K562 (cell line): Measurements from ENCODE around the gene JMJD1C. TPM values are rescaled to one million over a fixed set of nuclear protein-coding genes. Genes with fewer than 3 reads are reported as not detected.

Experiments
- ARID1B ChIP-seq: fragments of 450-650 bp; IDR thresholded peaks from 2 replicates; pipeline ENCODE4 v1.6.1; 2016; ENCODE audit warnings: antibody characterized with exemption, mild to moderate bottlenecking, inconsistent platforms
- CC2D1A ChIP-seq: fragments of 450-650 bp; IDR thresholded peaks from 2 replicates; pipeline ENCODE4 v1.6.1; 2017; ENCODE audit warnings: mild to moderate bottlenecking
- CREM ChIP-seq: IDR thresholded peaks from 2 replicates; pipeline ENCODE4 v1.6.1; 2014; ENCODE audit warnings: antibody characterized with exemption, low read depth
- EHMT2 ChIP-seq: fragments of 450-650 bp; IDR thresholded peaks from 2 replicates; pipeline ENCODE4 v1.6.1; 2018; ENCODE audit warnings: antibody characterized with exemption
- EZH2 ChIP-seq: IDR thresholded peaks from 2 replicates; pipeline ENCODE4 v1.6.1; 2012; ENCODE audit warnings: low read depth, mild to moderate bottlenecking, inconsistent platforms, low read length, borderline replicate concordance
- HNRNPL ChIP-seq: fragments of 200-400 bp; formaldehyde crosslinking; IDR thresholded peaks from 2 replicates; pipeline ENCODE4 v1.6.1; 2017; ENCODE audit warnings: low read depth, mild to moderate bottlenecking, low read length
- LEF1 ChIP-seq: fragments of 450-650 bp; IDR thresholded peaks from 2 replicates; pipeline ENCODE4 v1.6.1; 2016; ENCODE audit warnings: mild to moderate bottlenecking
- MAFF ChIP-seq: IDR thresholded peaks from 2 replicates; pipeline ENCODE4 v1.6.1; 2012; ENCODE audit warnings: low read length, improper control_type of control experiment
- MAFG ChIP-seq: fragments of 450-650 bp; conservative IDR thresholded peaks from 2 replicates; pipeline ENCODE4 v1.6.1; 2016; ENCODE audit warnings: missing genetic modification characterization, missing compliant biosample characterization
- MCM3 ChIP-seq: fragments of 450-650 bp; IDR thresholded peaks from 2 replicates; pipeline ENCODE4 v1.6.1; 2016
- MNT ChIP-seq, 2 experiments: fragments of 450-650 bp; conservative IDR thresholded peaks; 2 replicates each; pipeline ENCODE4 v1.6.1; 2017; ENCODE audit warnings: mild to moderate bottlenecking in 2 of 2, moderate library complexity in 2 of 2
- NFE2 ChIP-seq: IDR thresholded peaks from 2 replicates; pipeline ENCODE4 v1.6.1; 2014; ENCODE audit warnings: antibody characterized with exemption, low read depth
- NR2C2 ChIP-seq, 2 experiments: fragments of 200-800 bp in 1 of 2; sonication (Bioruptor generic) in 1 of 2; sonication (generic) in 1 of 2; formaldehyde crosslinking in 1 of 2; IDR thresholded peaks; 2 replicates each; pipeline versions ENCODE4 v1.6.1 to v1.8.0; 2016 to 2022; ENCODE audit warnings: mild to moderate bottlenecking in 1 of 2, missing compliant biosample characterization in 1 of 2, missing genetic modification characterization in 1 of 2, missing genetic modification reagents in 1 of 2
- PML ChIP-seq: IDR thresholded peaks from 2 replicates; pipeline ENCODE4 v1.6.1; 2012; ENCODE audit warnings: low read length, inconsistent platforms
- RERE ChIP-seq: sonication (generic); formaldehyde crosslinking; IDR thresholded peaks from 2 replicates; pipeline ENCODE4 v1.8.0; 2023; ENCODE audit warnings: missing genetic modification reagents, mild to moderate bottlenecking, borderline replicate concordance
- SMARCA4 ChIP-seq: fragments of 450-650 bp; IDR thresholded peaks from 2 replicates; pipeline ENCODE4 v1.6.1; 2016
- TRIM24 ChIP-seq, 2 experiments: fragments of 450-650 bp; IDR thresholded peaks; 2 replicates each; pipeline ENCODE4 v1.6.1; 2016
- TSC22D4 ChIP-seq: fragments of 450-650 bp; IDR thresholded peaks from 2 replicates; pipeline ENCODE4 v1.6.1; 2016; ENCODE audit warnings: missing genetic modification characterization, missing biosample characterization, control low read depth
- XRCC5 ChIP-seq: fragments of 200-400 bp; formaldehyde crosslinking; IDR thresholded peaks from 2 replicates; pipeline ENCODE4 v1.6.1; 2017; ENCODE audit warnings: low read depth, mild to moderate bottlenecking, low read length
- ZKSCAN8 ChIP-seq: fragments of 200-800 bp; sonication (Bioruptor generic); IDR thresholded peaks from 2 replicates; pipeline ENCODE4 v1.6.1; 2016; ENCODE audit warnings: missing genetic modification characterization, missing compliant biosample characterization
- ZNF551 ChIP-seq: fragments of 250-450 bp; sonication (Bioruptor Pico); IDR thresholded peaks from 2 replicates; pipeline ENCODE4 v1.5.0; 2021; ENCODE audit warnings: mild to moderate bottlenecking, moderate library complexity
- polyA plus RNA-seq, 8 experiments: library from polyadenylated mRNA; depleted of rRNA in 4 of 8; stranded (reverse) in 5 of 8; unstranded in 3 of 8; fragments of >200 nt; fragmentation: Nextera tagmentation in 2 of 8; fragmentation: Illumina TruSeq in 1 of 8; extraction: Ambion mirVana in 2 of 8; extraction: Trizol in 1 of 8; gene quantifications; 2 replicates each; pipeline versions ENCODE4 v1.2.1 to v1.2.3, GENCODE V29; 2011 to 2014; ENCODE audit warnings: inconsistent platforms in 1 of 8, missing spikeins in 1 of 8
- total RNA-seq, 7 experiments: library from RNA; depleted of rRNA in 6 of 7; stranded (reverse); fragments of >200 nt in 6 of 7; fragmentation: Illumina TruSeq in 2 of 7; extraction: Trizol in 2 of 7; gene quantifications; 2 replicates each; pipeline versions ENCODE4 v1.2.1 to v1.2.3, GENCODE V29; 2011 to 2021; ENCODE audit warnings: low replicate concordance in 1 of 7

Gene JMJD1C
- total and polyA plus RNA-seq, 9 of the 15 experiments (the other 6 are each of a cell fraction or from before 2014, with no cell fraction given), result 25.3 to 68.0 (median 47.2) TPM

- TF ChIP-seq RERE (CRISPR knock-in tag) (no peak), MAFG (0 out of 2 replicates have a peak, but pooled peaks have one; percentile 35), CREM (0 out of 2 replicates have a peak, but pooled peaks have one; percentile 32), SMARCA4 (peak; percentile 88), NR2C2 (CRISPR knock-in tag; IDR thresholded peaks at IDR 0.05) (no peak), NR2C2 (tag; IDR thresholded peaks at IDR 0.05) (0 out of 2 replicates have a peak, but pooled peaks have one; percentile 11), NFE2 (peak; percentile 85), PML (no peak), MAFF (peak; percentile 42; the same call in 1 of the 2 replicates), TRIM24 (IDR thresholded peaks at IDR 0.05) (peak; percentile 33 to 51; a peak in 3 of 4 replicates), CC2D1A (peak; percentile 72; the same call in 1 of the 2 replicates), HNRNPL (no peak), TSC22D4 (no peak), EHMT2 (no peak), LEF1 (peak; percentile 43; the same call in 1 of the 2 replicates), ZKSCAN8 (peak; percentile 43; the same call in 1 of the 2 replicates), MNT (conservative IDR thresholded peaks at IDR 0.05) (0 out of 4 replicates have a peak, but pooled peaks have one; percentile 19 to 31), XRCC5 (no peak), MCM3 (no peak), ARID1B (peak; percentile 77), EZH2 (no peak), ZNF551 (CRISPR knock-in tag) (no peak)
These were observed 229.5 kb downstream of the JMJD1C start (continued) for GRCh38 chr10:63236113-63236935.
